Activated T-cell treated with anti-CD3 and anti-CD28 coated beads for 48 hours (primary cell): ENCODE data around the gene AURKA.
"Not testable (repeated sequence)": the region's sequence is repeated elsewhere in the genome, so short reads cannot be mapped to it uniquely, and the experiment has no call there.

ENCODE experiments used
- DNase-seq: peaks from one replicate; pipeline ENCODE4 v3.0.0-alpha.2; 2020; ENCODE audit warnings: low read depth

The AURKA gene

GRCh38 chr20:56391037-56391436, 978 bp downstream of the AURKA start:
- no peak for DNase-seq

- DNase-seq: not testable (repeated sequence)
These were observed 1.6 kb downstream of the AURKA start for GRCh38 chr20:56390396-56390795.

DNA sequence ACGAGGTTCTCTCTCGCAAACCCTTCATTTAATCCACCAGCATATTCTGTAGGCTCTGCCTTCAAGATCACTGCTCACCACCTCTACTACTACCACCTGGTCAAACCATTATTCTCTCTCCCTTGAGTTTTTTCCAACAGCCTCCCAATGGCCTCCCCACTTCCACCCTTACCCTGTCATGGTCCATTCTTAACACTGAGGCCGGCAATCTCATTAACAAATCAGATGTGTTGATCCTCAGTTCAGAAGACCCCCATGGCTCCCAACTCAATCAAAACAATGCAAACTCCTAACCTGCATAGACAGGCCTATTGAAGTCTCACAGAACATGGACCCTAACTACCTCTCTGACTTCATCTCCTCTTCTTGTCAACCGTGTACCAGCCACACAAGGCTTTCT, 2.2 kb downstream of the AURKA start:
- DNase-seq: no peak

DNA sequence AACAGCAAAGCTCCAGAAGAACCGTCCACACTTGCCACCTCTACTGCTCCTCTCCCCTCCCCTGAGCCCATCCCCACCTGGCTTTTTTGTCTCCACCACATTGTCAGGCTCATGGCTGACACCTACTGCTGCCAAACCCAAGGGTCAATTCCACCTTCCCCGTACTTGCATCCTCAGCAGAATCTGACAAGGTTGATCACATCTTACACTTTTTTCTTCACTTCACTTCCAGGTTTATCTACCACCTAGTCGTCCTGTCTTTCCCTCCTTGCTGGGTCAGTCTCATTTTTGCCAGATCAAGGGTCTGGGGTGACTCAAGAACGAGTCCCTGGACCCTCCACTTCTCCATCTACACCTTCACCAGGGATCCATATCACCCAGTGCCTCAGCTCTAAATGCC, 3.1 kb downstream of the AURKA start:
- no peak for DNase-seq

DNA sequence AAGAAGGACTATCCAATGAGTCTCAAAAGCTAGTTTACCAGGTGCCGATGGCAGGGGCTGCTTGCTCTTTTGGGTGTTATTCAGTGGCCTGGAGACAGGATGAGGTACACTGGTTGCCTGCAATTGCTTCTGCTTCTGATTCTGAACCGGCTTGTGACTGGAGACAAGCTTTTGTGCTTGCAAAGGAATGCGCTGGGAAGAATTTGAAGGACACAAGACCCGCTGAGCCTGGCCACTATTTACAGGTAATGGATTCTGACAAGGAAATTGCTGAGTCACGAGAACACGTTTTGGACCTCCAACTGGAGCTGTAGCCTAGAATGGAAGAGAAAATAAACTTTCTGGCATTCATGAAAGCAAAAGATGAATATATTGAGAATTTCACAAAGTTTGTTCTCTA, 5.8 kb downstream of the AURKA start:
- DNase-seq: no peak

GRCh38 chr20:56385130-56385529, 6.9 kb downstream of the AURKA start:
- DNase-seq: no peak

- no peak for DNase-seq
These were observed 8.7 kb downstream of the AURKA start for GRCh38 chr20:56383334-56383733.

GRCh38 chr20:56382696-56383095, 9.3 kb downstream of the AURKA start:
- no peak for DNase-seq

DNA sequence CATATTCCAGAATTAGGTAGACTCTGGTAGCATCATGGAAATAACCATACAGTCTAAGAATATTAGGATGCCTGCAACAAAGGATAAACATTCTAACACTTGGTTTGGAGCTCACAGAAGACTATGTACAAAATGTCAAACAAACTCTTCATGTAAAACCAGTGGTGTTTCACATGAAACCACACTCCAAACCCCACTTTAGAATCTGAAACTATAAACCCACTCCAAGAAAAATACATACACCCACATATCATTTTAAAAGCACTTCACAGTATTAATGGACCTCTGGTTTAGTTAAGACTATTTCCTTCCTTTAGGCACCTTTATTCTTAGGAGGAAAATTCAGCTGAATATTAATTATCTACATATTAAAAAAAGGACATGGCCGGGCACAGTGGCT, 10.5 kb downstream of the AURKA start:
- DNase-seq: no peak

- DNase-seq: no peak
These were observed 11.6 kb downstream of the AURKA start for GRCh38 chr20:56380375-56380774.

GRCh38 chr20:56378386-56378785, 13.6 kb downstream of the AURKA start:
- DNase-seq: no peak

DNA sequence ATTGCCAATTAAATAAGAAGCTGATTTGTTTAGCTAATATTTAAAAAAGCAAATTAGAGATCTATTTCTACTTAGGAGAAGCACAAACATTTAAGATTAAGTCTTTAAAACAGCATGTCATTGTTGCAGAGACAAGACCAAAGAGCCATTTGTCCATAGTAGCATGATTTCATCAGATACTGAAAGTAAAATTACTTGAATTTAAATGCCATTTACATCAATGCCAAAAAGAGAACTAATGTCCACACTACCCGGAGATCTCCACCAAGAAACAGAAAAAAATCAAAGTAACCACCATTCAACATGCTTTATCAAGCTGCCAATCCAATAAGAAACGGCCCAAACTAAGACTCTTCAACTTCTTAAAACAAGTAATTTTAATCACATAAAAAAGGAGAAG, 15.7 kb downstream of the AURKA start:
- DNase-seq: no peak

DNA sequence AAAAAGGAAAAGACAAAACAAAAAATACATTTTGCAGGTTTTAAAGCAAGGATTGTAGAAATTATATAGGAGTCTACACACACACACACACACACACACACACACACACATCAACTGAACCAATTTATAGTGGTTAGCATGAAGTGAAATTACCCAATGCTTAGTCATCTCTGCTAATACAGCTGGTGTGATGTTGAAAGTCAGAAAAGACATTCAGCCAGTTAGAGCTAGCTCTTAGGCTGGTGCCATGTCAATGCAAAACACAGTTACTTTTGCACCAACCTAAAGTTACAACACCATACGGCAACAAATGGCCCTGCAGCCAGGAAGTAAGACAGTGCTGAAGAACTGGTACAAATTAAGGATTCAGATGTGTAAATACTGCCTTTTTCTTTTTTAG, 18.1 kb downstream of the AURKA start:
- no peak for DNase-seq

DNA sequence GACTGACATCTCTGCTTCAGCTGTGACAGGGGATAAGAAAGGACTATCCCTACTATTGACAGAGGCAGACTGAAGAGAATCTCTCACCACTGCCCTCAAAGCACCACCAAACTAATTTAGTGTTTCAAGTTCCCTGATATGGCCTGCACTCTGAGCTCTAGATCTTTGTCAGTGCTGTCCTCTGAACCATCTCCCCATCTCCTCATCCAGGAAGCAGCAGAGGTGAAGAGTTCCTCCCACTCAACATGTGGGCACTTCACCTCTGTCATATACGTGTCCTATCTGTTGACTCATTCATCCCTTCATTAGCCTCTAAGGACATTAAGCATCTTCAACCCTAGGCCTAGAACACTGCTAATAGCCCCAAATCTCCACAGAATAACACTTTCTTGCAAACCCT, 19.2 kb downstream of the AURKA start:
- no peak for DNase-seq

DNA sequence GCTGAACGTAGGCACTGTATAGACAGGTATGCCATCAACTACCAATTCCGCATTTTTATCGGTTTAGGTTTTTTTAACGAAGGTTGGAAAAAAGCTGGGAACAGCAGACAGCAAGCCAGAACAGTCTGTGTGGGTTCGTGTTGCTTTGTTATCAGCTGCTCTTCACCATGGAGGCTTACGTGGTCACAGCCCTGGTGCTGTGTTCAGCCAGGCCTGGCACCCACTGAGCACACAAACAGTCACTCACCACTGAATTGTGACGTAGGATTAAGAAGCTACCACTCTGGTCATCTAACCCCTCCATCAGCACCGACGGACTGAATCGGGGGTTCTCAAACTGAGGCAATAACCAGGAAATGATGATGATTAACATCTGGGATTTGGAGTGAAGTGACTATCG, 20.0 kb downstream of the AURKA start:
- DNase-seq: no peak

- DNase-seq: no peak
These were observed 22.8 kb downstream of the AURKA start for GRCh38 chr20:56369179-56369578.

- DNase-seq: no peak
These were observed 23.5 kb downstream of the AURKA start for GRCh38 chr20:56368351-56369134.

DNA sequence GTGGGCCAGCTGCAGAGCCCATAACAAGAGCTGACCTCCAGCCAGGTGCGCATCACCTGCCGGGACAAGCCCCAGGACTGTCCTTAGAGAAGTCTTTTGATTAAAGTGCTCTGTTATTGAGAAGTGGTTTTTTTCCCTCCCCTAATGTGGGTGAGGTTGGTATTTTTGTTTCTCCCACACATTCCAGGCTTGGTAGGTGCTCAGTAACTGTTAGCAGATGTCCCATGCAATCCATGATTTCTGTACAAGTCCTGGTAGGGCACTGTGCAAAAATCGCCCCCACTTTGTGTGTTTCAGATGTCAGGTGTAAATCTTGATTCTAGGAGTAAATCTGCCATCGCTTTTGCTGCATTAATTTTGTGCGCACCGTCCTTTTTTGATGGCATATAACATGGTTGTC, 28.5 kb downstream of the AURKA start:
- DNase-seq: no peak

DNA sequence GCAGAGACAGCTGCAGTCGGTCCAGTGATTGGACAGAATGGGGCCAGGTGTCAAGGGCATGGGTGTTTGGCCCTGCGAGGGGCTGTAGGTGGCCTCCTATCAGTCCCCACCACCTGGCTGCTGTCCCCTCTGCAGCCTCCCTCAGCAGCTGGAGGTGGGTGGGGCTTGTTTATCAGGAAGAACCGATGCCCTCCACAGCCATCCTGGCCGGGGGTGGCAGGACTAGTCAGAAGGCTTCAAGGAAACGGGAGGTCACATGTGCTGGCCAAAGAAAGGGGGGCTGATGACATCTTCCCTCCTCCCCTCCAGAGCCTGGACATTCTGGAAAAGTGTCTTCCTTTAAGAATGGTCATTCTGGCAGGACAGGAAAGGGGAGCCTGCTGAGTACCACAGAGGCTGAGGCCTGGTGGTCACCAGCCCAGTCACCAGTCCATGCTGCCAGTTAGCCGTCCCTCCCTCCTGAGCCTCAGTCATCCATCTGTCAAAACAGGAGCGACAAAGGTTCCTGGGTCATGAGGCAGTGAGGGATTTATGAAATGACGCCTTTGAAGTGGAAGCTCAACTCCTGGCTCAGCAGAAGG, 29.1 kb downstream of the AURKA start:
- no peak for DNase-seq

DNA sequence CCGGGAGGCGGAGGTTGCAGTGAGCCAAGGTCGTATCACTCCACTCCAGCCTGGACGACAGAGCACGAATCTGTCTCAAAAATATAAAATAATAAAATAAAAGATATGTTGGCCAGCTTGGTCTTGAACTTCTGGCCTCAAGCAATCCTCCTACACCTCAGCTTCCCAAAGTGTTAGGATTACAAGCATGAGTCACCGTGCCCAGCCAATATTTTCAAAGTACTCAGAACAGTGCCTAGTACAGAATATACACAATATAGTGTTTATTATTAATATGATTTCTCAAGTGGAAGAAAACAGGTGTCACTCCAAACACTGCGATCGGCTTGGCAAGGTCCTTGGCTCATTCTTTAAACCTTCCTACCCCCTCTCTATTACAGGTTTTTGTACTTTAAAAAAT, 30.1 kb downstream of the AURKA start:
- DNase-seq: no peak

DNA sequence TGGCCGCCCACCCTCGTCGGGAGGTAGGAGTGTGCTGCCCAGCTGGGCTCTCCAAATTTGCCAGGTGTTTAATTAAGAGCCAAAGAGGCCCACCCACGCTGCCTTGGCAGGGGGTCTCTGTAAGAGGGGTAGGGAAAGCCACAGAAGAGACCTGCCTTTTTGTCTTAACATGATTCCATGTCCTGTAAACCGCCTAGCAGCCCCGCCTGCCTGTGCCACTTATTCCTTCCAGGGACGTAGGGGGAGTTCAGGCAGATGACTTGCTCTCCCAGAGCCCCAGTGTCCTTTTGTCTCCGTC, 31.2 kb downstream of the AURKA start:
- DNase-seq: no peak

DNA sequence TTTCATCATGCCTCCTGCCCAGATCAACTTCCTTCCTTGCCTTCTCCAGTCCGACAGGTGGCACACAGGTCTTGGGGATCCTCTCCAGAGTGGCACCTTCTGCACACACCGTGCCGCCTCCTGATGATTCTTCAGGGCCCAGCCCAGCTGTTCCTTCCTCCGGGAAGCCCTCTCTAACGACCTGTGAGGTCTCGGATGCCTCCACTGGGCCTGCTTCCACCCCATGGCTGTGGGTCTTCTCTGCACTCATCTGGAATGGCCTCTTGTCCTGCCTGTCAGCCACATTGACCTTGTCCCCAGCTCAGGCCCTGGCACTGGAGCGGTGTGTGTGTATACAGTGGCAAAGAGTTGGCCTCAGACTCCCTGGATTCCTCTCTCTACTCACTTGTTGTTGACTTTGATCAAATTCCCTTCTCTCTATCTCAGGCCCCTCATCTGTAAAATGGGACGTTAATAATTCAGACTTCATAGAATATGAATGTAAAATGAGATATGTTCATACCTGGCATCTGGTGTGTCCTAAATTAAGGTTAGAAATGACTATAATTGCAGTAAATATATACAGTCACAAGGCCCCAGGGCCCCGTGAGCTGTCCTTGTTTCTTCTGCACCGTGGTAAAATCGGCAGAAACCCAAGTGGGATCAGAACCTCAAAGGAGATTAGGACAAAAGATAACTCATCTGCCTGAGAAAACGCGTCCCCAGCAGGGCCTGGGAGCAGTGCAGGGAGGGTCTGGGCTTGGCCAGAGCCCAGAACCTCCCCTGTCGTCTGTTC, 31.7 kb downstream of the AURKA start:
- DNase-seq: no peak
